ENCODE results near the gene CACNA2D4. TPM values are rescaled to one million over a fixed set of nuclear protein-coding genes. Genes with fewer than 3 reads are reported as not detected.
"Not testable (repeated sequence)": the region's sequence is repeated elsewhere in the genome, so short reads cannot be mapped to it uniquely, and the experiment has no call there.

The CACNA2D4 gene
- total RNA-seq, 1 experiment from 2014 or later = not detected

GRCh38 chr12:1821805-1822204 is 96.6 kb downstream of the CACNA2D4 start:
- in situ Hi-C loops (cut with HindIII; ENCODE audit: low pct_unique_long_range_greater_than_20kb, low sequenced_read_pairs) = no loop called here
- no peak for DNase-seq (ENCODE audit: low read depth, low spot score)

DNA sequence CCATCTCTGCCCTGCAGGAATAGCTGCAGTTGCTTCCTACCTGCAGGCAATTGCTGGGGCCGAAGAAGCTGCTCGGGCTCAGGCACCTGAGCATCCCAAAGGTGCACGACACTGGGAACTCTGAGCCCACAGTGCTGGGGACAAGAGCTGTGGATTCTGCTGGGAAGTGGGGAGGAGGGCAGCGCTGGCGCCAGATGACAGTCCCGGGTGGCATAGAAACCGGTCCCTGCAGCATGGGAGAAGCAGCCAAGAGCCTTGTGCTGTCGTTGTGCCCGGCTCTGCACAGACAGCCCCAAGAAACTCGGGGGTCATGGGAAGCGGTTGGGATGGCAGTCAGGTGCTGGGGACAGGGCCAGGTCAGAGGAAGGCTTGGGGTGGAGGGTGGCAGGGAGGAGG is 97.6 kb downstream of the CACNA2D4 start:
- no peak for DNase-seq (ENCODE audit: low read depth, low spot score)
- in situ Hi-C loops (cut with HindIII; ENCODE audit: low pct_unique_long_range_greater_than_20kb, low sequenced_read_pairs) = no loop called here

- no peak for DNase-seq (ENCODE audit: low read depth, low spot score)
- in situ Hi-C loops (cut with HindIII; ENCODE audit: low pct_unique_long_range_greater_than_20kb, low sequenced_read_pairs) = no loop called here
These were observed 98.1 kb downstream of the CACNA2D4 start, which contains the start of gene LRTM2 for GRCh38 chr12:1820191-1820895. TSS of gene LRTM2 (plus strand) at chr12:1820565. CDS start at chr12:1828149, 7,584 bp downstream.

DNA sequence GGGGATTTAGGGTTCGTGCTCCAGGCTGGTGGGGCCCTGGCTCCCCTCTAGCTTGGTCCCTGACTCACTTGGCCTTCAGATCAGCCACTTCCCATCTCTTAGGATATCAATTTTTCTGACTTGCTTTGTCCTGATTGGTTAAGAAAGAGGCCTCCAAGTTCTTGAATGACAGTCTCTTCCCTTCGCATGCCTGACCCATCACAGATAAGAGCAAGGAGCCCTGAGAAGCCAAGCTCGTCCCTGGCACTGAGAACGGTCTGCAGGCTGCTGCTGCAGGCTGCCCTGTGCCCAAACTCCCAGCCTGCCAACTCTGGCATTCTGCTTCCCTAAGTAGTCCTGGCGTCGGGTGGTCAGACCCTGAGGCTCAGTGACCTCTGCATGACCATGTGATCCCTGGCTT is 98.9 kb downstream of the CACNA2D4 start:
- no peak for DNase-seq (ENCODE audit: low read depth, low spot score)
- in situ Hi-C loops (cut with HindIII; ENCODE audit: low pct_unique_long_range_greater_than_20kb, low sequenced_read_pairs) = no loop called here

GRCh38 chr12:1819050-1819449 is 99.4 kb downstream of the CACNA2D4 start:
- DNase-seq (ENCODE audit: low read depth, low spot score) = no peak
- in situ Hi-C loops (cut with HindIII; ENCODE audit: low pct_unique_long_range_greater_than_20kb, low sequenced_read_pairs) = no loop called here

DNA sequence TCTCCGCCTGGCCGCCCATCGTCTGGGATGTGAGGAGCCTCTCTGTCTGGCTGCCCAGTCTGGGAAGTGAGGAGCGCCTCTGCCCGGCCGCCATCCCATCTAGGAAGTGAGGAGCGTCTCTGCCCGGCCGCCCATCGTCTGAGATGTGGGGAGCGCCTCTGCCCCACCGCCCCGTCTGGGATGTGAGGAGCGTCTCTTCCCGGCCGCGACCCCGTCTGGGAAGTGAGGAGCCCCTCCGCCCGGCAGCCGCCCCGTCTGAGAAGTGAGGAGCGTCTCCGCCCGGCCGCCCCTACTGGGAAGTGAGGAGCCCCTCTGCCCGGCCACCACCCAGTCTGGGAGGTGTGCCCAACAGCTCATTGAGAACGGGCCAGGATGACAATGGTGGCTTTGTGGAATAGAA is 100.5 kb downstream of the CACNA2D4 start:
- DNase-seq (ENCODE audit: low read depth, low spot score); in situ Hi-C loops (cut with HindIII; ENCODE audit: low pct_unique_long_range_greater_than_20kb, low sequenced_read_pairs): not testable (repeated sequence)

DNA sequence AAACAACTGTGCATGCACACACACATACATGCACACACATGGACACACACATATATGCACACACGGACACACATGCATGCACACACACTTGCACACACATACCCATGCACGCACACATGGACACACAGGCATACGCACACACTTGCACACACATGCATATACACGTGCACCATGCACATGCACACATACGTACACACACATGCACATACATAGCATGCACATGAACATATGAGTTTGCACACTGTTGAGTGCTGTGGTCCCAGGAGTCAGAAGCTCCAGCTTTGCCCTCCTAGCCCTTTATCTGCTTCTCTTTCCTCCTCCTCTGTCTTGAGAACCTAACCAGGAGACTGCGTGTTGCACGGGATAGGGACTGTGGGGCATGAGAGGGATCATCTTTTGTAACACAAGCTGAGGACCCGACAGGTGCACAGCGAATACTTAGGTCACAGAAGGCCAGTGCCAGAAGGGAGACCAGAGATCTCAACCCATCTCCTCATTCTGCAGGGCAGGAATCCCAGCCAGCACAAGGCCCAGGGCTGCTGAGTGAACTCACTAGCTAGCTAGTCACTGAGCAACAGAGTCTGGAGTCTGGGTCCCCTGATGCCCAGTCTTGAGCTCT is 101.6 kb downstream of the CACNA2D4 start:
- DNase-seq (ENCODE audit: low read depth, low spot score) = no peak
- in situ Hi-C loops (cut with HindIII; ENCODE audit: low pct_unique_long_range_greater_than_20kb, low sequenced_read_pairs) = no loop called here

DNA sequence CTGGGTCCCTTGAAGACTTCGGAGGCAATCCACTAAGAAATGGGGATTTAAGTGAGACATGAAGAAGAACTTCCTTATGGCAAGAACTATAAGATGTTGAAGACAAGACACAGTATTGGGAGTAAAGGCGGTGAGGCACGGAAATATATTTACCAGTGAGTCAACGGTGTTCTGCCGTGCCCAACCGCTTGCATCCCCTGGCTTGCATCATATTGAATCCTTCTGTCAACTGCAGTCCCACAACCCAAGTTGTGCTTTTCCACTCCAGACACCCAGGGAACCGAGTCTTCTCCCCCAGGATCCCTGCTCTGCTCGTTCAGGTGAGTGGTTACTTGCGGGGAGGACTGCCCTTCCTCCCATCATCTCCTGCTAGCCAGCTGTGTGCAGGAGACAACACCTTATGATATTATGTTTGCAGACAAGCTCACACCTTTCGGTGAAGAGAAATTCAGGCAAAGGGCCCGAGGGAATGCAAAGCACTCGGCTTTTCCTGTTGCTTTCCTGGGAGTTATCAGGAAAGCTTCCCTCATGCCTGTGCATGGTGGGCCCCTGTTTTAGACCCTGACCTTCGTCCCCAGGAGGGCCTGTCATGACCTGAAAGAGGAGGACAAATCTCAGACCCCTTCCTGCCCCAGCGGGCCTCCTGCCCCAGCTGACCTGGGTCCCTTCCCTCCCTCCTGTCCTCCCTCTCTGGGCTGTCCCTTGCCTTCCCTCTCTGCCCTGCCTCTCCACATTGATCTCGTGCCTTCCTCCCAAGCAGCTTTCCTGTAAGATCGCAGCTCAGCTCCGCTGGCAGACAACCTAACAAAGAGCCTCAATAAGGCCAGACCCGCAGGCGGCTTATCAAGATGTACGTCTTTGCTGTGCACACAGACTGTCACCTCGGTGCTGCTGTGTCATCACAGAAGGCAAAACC is 102.4 kb downstream of the CACNA2D4 start:
- in situ Hi-C loops (cut with HindIII; ENCODE audit: low pct_unique_long_range_greater_than_20kb, low sequenced_read_pairs) = no loop called here
- DNase-seq (ENCODE audit: low read depth, low spot score) = no peak

GRCh38 chr12:1815108-1815507 is 103.3 kb downstream of the CACNA2D4 start:
- in situ Hi-C loops (cut with HindIII; ENCODE audit: low pct_unique_long_range_greater_than_20kb, low sequenced_read_pairs) = no loop called here
- DNase-seq (ENCODE audit: low read depth, low spot score) = no peak

GRCh38 chr12:1814266-1814665 is 104.2 kb downstream of the CACNA2D4 start:
- no peak for DNase-seq (ENCODE audit: low read depth, low spot score)
- in situ Hi-C loops (cut with HindIII; ENCODE audit: low pct_unique_long_range_greater_than_20kb, low sequenced_read_pairs) = no loop called here

GRCh38 chr12:1812650-1813302 is 105.7 kb downstream of the CACNA2D4 start:
- in situ Hi-C loops (cut with HindIII; ENCODE audit: low pct_unique_long_range_greater_than_20kb, low sequenced_read_pairs) = no loop called here
- peak; percentile 33 for DNase-seq (ENCODE audit: low read depth, low spot score)

GRCh38 chr12:1811948-1812291 is 106.5 kb downstream of the CACNA2D4 start:
- DNase-seq (ENCODE audit: low read depth, low spot score) = no peak
- in situ Hi-C loops (cut with HindIII; ENCODE audit: low pct_unique_long_range_greater_than_20kb, low sequenced_read_pairs) = no loop called here

GRCh38 chr12:1811281-1811947 is 107.0 kb downstream of the CACNA2D4 start:
- in situ Hi-C loops (cut with HindIII; ENCODE audit: low pct_unique_long_range_greater_than_20kb, low sequenced_read_pairs) = no loop called here

GRCh38 chr12:1810931-1811280 is 107.5 kb downstream of the CACNA2D4 start:
- in situ Hi-C loops (cut with HindIII; ENCODE audit: low pct_unique_long_range_greater_than_20kb, low sequenced_read_pairs) = no loop called here
- no peak for DNase-seq (ENCODE audit: low read depth, low spot score)

More at GRCh38 chr12:1811281-1811947, 107.0 kb downstream of the CACNA2D4 start:
- DNase-seq (ENCODE audit: low read depth, low spot score) = no peak

DNA sequence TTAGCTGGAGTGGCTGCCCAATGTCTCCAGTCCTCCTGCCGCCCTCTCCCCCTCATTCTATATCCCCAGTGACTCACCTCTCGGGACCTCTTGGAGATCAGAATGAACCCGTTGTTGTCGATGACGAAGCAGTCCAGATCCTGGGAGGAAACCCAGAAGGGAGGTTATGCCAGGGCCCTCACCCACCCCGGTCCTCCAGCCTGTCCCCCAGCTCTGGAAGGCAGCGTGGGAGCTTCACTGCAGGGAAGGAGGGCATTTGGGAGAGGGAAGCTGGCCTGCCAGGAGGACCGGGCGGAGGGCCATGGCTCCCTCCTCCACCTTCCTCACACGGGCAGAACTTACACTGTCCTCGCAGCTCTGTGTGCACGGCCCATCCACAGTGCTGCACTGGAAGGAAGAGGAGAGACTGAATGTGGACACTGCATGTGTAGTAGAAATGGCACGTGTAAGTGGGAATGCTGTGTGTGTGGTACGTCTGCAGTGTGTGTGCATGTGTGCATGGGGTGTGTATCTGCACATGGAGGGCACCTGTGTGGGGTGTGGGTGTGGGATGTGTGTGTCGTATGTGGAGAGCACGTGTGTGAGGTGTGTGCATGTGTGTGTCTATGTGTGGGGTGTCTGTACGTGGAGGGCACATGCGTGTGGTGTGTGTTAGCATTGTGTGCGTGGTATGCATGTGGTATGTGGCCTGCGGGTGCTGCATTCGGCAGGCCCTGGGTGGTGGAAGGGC is 108.1 kb downstream of the CACNA2D4 start:
- in situ Hi-C loops (cut with HindIII; ENCODE audit: low pct_unique_long_range_greater_than_20kb, low sequenced_read_pairs) = no loop called here
- DNase-seq (ENCODE audit: low read depth, low spot score) = peak; percentile 34

DNA sequence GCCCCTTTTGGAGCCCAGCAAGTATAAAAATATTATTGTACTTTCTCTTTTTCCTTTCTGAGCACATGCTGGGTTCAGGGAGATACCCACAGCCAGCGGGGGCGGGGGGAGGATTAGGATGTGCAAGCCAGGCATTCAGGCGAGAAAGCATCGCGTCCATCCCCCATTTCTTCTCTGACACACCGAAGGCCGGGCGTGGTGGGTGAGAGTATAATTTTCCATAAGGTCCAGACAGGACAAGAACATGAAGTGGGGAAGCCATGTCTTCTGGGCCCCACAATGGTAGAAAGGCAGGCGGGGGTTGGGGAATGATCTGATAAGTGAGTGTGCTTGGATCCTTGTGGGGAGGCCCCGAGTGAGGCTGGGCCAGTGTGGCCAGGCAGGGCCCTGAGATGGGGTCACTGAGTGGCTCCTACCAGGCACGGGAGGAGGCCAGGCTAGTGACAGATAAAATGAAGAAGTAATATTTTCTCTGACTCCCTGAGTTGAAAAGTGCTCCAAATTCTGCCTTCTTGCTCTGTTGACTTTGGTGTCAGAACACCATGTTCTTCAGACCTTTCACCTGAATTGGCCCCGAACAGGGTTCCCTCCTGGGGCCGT is 108.8 kb downstream of the CACNA2D4 start:
- in situ Hi-C loops (cut with HindIII; ENCODE audit: low pct_unique_long_range_greater_than_20kb, low sequenced_read_pairs) = no loop called here
- DNase-seq (ENCODE audit: low read depth, low spot score) = no peak
